HG02623 (cell line): ENCODE data around the gene C13orf42.
"Not testable (repeated sequence)": the region's sequence is repeated elsewhere in the genome, so short reads cannot be mapped to it uniquely, and the experiment has no call there.

Experiments
- ATAC-seq: cut with Tn5 transposase; IDR thresholded peaks from one replicate; pipeline ENCODE4 v1.9.1; 2021; ENCODE audit warnings: moderate library complexity; ENCODE audit not compliant: unreplicated experiment

The C13orf42 gene

GRCh38 chr13:51122868-51123566 lies 11.9 kb upstream of the C13orf42 start:
- no peak for ATAC-seq

- not testable (repeated sequence) for ATAC-seq
Measured at GRCh38 chr13:51120873-51121272, 9.8 kb upstream of the C13orf42 start.

- no peak for ATAC-seq
Measured at GRCh38 chr13:51118809-51119431, 7.8 kb upstream of the C13orf42 start.

- no peak for ATAC-seq
Measured at GRCh38 chr13:51113969-51114368, 2.9 kb upstream of the C13orf42 start.

GRCh38 chr13:51113186-51113881 lies 2.3 kb upstream of the C13orf42 start:
- no peak for ATAC-seq

GRCh38 chr13:51112771-51113170 lies 1.7 kb upstream of the C13orf42 start:
- no peak for ATAC-seq

GRCh38 chr13:51111997-51112396 lies 923 bp upstream of the C13orf42 start:
- ATAC-seq: no peak

GRCh38 chr13:51107996-51108395 lies 3.1 kb downstream of the C13orf42 start:
- no peak for ATAC-seq

GRCh38 chr13:51105046-51105445 lies 6.0 kb downstream of the C13orf42 start:
- no peak for ATAC-seq

GRCh38 chr13:51101636-51102235 lies 9.3 kb downstream of the C13orf42 start:
- ATAC-seq: no peak

- ATAC-seq: no peak
Measured at GRCh38 chr13:51097353-51098043, 13.6 kb downstream of the C13orf42 start.

GRCh38 chr13:51096131-51096530 lies 14.9 kb downstream of the C13orf42 start:
- no peak for ATAC-seq

- ATAC-seq: no peak
Measured at GRCh38 chr13:51093574-51093973, 17.5 kb downstream of the C13orf42 start.

- no peak for ATAC-seq
Measured at GRCh38 chr13:51091839-51092238, 19.2 kb downstream of the C13orf42 start.

- ATAC-seq: no peak
Measured at GRCh38 chr13:51083706-51084105, 27.4 kb downstream of the C13orf42 start.

GRCh38 chr13:51080478-51081065 lies 30.5 kb downstream of the C13orf42 start:
- not testable (repeated sequence) for ATAC-seq

- no peak for ATAC-seq
Measured at GRCh38 chr13:51071493-51071892, 39.6 kb downstream of the C13orf42 start.

GRCh38 chr13:51070005-51070649 lies 40.9 kb downstream of the C13orf42 start:
- peak; percentile 84 for ATAC-seq

GRCh38 chr13:51068501-51068900 lies 42.6 kb downstream of the C13orf42 start:
- ATAC-seq: no peak

- ATAC-seq: no peak
Measured at GRCh38 chr13:51067706-51068105, 43.4 kb downstream of the C13orf42 start.
